ENCODE data around the gene CDC25C. TPM values are rescaled to one million over a fixed set of nuclear protein-coding genes. Genes with fewer than 3 reads are reported as not detected.

The CDC25C gene
- polyA plus RNA-seq, 1 of the 3 experiments (the other 2 are of a cell fraction): 5.2 TPM

DNA sequence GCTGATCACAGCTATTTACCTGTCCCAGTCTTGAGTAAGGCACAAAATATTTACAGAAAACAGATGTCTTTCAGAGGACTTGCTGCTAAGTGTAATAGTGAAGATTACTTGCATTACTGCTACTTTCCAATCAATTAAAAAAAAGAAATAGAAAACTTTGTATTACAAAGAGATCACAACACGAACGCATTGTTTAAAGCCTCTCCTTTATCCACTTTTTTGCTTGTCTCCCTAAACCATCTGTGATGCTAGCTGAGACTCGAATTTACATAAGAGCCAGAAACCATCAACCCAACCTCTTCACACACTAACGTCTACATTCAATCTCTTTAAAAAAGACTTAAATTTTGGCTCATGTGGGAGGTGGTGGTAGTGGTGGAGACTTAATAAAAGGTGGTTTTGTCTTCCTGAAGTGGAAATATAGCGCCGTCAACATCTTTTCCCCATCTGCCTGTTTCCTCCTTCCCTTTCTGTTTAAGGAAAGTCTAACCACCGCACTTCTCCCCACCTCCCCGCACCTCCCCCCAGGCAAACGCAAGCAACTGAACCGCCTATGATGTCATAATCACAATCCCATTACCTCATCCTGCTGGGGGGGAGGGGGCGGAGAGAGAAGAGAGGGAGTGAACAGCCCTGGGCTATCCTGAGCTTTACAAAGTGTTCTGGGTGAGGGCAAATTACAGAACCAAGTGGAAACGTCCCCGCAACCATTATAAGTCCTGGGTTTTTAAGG, 5.5 kb upstream of the CDC25C start (continued):
- TF ChIP-seq, protein P1, sequence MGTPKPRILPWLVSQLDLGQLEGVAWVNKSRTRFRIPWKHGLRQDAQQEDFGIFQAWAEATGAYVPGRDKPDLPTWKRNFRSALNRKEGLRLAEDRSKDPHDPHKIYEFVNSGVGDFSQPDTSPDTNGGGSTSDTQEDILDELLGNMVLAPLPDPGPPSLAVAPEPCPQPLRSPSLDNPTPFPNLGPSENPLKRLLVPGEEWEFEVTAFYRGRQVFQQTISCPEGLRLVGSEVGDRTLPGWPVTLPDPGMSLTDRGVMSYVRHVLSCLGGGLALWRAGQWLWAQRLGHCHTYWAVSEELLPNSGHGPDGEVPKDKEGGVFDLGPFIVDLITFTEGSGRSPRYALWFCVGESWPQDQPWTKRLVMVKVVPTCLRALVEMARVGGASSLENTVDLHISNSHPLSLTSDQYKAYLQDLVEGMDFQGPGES (IDR thresholded peaks at IDR 0.05; ENCODE audit: low read depth, low read length): no peak
- TF ChIP-seq, protein P2, sequence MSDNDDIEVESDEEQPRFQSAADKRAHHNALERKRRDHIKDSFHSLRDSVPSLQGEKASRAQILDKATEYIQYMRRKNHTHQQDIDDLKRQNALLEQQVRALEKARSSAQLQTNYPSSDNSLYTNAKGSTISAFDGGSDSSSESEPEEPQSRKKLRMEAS (IDR thresholded peaks at IDR 0.05; ENCODE audit: low read depth): 0 out of 2 replicates have a peak, but pooled peaks have one; percentile 12
- TF ChIP-seq, protein P3, sequence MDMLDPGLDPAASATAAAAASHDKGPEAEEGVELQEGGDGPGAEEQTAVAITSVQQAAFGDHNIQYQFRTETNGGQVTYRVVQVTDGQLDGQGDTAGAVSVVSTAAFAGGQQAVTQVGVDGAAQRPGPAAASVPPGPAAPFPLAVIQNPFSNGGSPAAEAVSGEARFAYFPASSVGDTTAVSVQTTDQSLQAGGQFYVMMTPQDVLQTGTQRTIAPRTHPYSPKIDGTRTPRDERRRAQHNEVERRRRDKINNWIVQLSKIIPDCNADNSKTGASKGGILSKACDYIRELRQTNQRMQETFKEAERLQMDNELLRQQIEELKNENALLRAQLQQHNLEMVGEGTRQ (IDR thresholded peaks at IDR 0.05; ENCODE audit: borderline replicate concordance, low read depth, low read length): no peak
- no peak for TF ChIP-seq YY1 (IDR thresholded peaks at IDR 0.05; ENCODE audit: low read depth)
- TF ChIP-seq, protein P4, sequence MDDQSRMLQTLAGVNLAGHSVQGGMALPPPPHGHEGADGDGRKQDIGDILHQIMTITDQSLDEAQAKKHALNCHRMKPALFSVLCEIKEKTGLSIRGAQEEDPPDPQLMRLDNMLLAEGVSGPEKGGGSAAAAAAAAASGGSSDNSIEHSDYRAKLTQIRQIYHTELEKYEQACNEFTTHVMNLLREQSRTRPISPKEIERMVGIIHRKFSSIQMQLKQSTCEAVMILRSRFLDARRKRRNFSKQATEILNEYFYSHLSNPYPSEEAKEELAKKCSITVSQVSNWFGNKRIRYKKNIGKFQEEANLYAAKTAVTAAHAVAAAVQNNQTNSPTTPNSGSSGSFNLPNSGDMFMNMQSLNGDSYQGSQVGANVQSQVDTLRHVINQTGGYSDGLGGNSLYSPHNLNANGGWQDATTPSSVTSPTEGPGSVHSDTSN (IDR thresholded peaks at IDR 0.05): no peak
- TF ChIP-seq, protein P5, sequence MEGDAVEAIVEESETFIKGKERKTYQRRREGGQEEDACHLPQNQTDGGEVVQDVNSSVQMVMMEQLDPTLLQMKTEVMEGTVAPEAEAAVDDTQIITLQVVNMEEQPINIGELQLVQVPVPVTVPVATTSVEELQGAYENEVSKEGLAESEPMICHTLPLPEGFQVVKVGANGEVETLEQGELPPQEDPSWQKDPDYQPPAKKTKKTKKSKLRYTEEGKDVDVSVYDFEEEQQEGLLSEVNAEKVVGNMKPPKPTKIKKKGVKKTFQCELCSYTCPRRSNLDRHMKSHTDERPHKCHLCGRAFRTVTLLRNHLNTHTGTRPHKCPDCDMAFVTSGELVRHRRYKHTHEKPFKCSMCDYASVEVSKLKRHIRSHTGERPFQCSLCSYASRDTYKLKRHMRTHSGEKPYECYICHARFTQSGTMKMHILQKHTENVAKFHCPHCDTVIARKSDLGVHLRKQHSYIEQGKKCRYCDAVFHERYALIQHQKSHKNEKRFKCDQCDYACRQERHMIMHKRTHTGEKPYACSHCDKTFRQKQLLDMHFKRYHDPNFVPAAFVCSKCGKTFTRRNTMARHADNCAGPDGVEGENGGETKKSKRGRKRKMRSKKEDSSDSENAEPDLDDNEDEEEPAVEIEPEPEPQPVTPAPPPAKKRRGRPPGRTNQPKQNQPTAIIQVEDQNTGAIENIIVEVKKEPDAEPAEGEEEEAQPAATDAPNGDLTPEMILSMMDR (IDR thresholded peaks at IDR 0.05): no peak

DNA sequence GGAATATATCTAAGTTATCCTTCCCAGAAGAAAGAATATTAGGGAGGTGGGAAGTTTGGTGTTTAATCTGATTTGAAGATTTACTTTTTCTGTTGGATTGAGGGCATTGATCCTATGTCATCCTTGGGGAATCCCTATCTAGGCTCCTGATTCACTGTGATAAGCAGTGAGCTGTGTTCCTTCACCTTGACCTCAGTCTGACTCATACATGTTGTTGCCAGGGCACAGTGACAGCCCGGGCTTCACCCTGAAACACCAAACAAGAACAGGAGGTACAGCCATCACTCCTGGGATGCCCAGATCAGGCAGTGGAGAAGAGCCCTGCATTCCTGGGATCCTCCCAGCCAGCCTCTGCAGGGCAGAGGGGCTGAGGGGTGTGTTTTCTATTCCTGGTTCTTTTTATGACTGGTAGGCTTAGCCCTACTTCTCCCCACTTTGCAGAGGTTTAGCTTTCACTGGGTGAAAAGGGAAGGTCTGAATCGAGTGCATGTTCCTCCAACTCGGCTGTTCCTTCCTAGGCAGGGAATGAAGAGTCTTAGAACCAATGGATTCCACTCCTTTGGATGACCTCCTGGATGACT, 3.4 kb upstream of the CDC25C start:
- Histone ChIP-seq H2AFZ (ENCODE audit: low read depth) (no peak overlapping the region), H3K36me3 (replicated peaks in 1 of 2; ENCODE audit: control insufficient read depth in 1 of 2, insufficient read depth in 2 of 2, low read length in 1 of 2) (no peaks in the 10 kb centered on the region), H3K4me1 (ENCODE audit: control insufficient read depth in 1 of 2, insufficient read depth in 2 of 2, low read depth in 1 of 2, low read length in 1 of 2) (peaks cover 4 to 25% of the 10 kb centered on the region in 2 experiments; a peak in 1 of 4 replicates), H3K27me3 (ENCODE audit: insufficient read depth) (no peaks in the 10 kb centered on the region), H3K4me3 (ENCODE audit: low read depth in 2 of 2, low read length in 1 of 2) (no peak overlapping the region), H3K9me3 (no peaks in the 10 kb centered on the region), H3K27ac (ENCODE audit: low read depth in 2 of 2, low read length in 1 of 2) (no peak overlapping the region), H4K20me1 (ENCODE audit: insufficient read depth) (no peaks in the 10 kb centered on the region), H3K4me2 (no peak overlapping the region), H3K79me2 (ENCODE audit: insufficient read depth) (peaks cover 29% of the 10 kb centered on the region), H3K9ac (no peak overlapping the region), H3K9me2 (no peaks in the 10 kb centered on the region), H3F3A (replicated peaks; ENCODE audit: insufficient read depth) (peaks cover 4% of the 10 kb centered on the region)
- POLR2A ChIA-PET: no interaction called here
- 80% methylated on average over 2 of the region's 3 CpGs for WGBS (ENCODE audit: low lambda C conversion rate)
- CTCF ChIA-PET: interaction anchor here (13.2 kb wide), 1 partner anchor 16 kb away, joined by 239 read pairs; the partner anchor contains the start of gene KDM3B
- DNase-seq: no peak
- no peak for TF ChIP-seq CHD2 (IDR thresholded peaks at IDR 0.05; ENCODE audit: low read length, partially characterized antibody)
- TF ChIP-seq JUND (IDR thresholded peaks at IDR 0.05): no peak
- TF ChIP-seq MXI1 (IDR thresholded peaks at IDR 0.05; ENCODE audit: low read depth, low read length): no peak
- no peak for TF ChIP-seq GATA2 (CRISPR knock-in tag; IDR thresholded peaks at IDR 0.05)
- TF ChIP-seq, protein P6, sequence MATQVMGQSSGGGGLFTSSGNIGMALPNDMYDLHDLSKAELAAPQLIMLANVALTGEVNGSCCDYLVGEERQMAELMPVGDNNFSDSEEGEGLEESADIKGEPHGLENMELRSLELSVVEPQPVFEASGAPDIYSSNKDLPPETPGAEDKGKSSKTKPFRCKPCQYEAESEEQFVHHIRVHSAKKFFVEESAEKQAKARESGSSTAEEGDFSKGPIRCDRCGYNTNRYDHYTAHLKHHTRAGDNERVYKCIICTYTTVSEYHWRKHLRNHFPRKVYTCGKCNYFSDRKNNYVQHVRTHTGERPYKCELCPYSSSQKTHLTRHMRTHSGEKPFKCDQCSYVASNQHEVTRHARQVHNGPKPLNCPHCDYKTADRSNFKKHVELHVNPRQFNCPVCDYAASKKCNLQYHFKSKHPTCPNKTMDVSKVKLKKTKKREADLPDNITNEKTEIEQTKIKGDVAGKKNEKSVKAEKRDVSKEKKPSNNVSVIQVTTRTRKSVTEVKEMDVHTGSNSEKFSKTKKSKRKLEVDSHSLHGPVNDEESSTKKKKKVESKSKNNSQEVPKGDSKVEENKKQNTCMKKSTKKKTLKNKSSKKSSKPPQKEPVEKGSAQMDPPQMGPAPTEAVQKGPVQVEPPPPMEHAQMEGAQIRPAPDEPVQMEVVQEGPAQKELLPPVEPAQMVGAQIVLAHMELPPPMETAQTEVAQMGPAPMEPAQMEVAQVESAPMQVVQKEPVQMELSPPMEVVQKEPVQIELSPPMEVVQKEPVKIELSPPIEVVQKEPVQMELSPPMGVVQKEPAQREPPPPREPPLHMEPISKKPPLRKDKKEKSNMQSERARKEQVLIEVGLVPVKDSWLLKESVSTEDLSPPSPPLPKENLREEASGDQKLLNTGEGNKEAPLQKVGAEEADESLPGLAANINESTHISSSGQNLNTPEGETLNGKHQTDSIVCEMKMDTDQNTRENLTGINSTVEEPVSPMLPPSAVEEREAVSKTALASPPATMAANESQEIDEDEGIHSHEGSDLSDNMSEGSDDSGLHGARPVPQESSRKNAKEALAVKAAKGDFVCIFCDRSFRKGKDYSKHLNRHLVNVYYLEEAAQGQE (IDR thresholded peaks at IDR 0.05; ENCODE audit: low read depth, low read length): no peak
- no peak for TF ChIP-seq EP300 (IDR thresholded peaks at IDR 0.05; ENCODE audit: borderline replicate concordance in 1 of 2, low read depth in 1 of 2, low read length in 1 of 2)
- no peak for TF ChIP-seq NFIC (IDR thresholded peaks at IDR 0.05; ENCODE audit: borderline replicate concordance)
- TF ChIP-seq YY1 (IDR thresholded peaks at IDR 0.05; ENCODE audit: low read depth): no peak
- no peak for TF ChIP-seq EZH2phosphoT487 (IDR thresholded peaks at IDR 0.05; ENCODE audit: borderline replicate concordance, low read depth)
- TF ChIP-seq, protein P2 (IDR thresholded peaks at IDR 0.05; ENCODE audit: low read depth): no peak
- TF ChIP-seq ELF1 (IDR thresholded peaks at IDR 0.05): no peak
- TF ChIP-seq MEF2A (IDR thresholded peaks at IDR 0.05; ENCODE audit: borderline replicate concordance, low read depth): no peak
- TF ChIP-seq TAF1 (IDR thresholded peaks at IDR 0.05; ENCODE audit: borderline replicate concordance, low read depth, low read length): no peak
- no peak for TF ChIP-seq RXRA (IDR thresholded peaks at IDR 0.05; ENCODE audit: borderline replicate concordance, low read depth)
- TF ChIP-seq, protein P4 (IDR thresholded peaks at IDR 0.05): no peak

Measured in SK-N-SH (cell line).